Thyroid gland (tissue), 4 donors: ENCODE measurements around the gene RNF34. TPM values are rescaled to one million over a fixed set of nuclear protein-coding genes. Genes with fewer than 3 reads are reported as not detected.

Experiments
- DNase-seq, 2 donors: peaks; one replicate each; pipeline ENCODE4 v3.0.0-alpha.2; 2019
- H3K27ac ChIP-seq, 3 donors: fragments of 200-600 bp; sonication (generic); 1 replicate in 2 of 3; 2 replicates in 1 of 3; pipeline ENCODE4 v1.5.1; 2016 to 2019; ENCODE audit warnings: mild to moderate bottlenecking in 1 of 3, moderate library complexity in 1 of 3
- H3K27me3 ChIP-seq: fragments of 200-600 bp; sonication (generic); one replicate; pipeline ENCODE4 v1.5.1; 2019
- H3K36me3 ChIP-seq, 2 donors: fragments of 200-600 bp; sonication (generic); one replicate each; pipeline ENCODE4 v1.5.1; 2016 to 2019
- H3K4me1 ChIP-seq, 2 donors: fragments of 200-600 bp; sonication (generic); one replicate each; pipeline ENCODE4 v1.5.1; 2017 to 2019
- H3K4me3 ChIP-seq, 3 donors: fragments of 200-600 bp; sonication (generic); replicated peaks in 1 of 3; 1 replicate in 2 of 3; 2 replicates in 1 of 3; pipeline ENCODE4 v1.5.1; 2016; ENCODE audit warnings: mild to moderate bottlenecking in 1 of 3
- H3K9me3 ChIP-seq: fragments of 200-600 bp; sonication (generic); one replicate; pipeline ENCODE4 v1.5.1; 2017
- POLR2A ChIP-seq, 2 donors: fragments of 450-650 bp; IDR thresholded peaks; one replicate each; pipeline ENCODE4 v1.6.1; 2017; ENCODE audit warnings: antibody characterized with exemption in 2 of 2, mild to moderate bottlenecking in 2 of 2, moderate library complexity in 1 of 2
- WGBS, 2 donors: methylation state at CpG; one replicate each; pipeline ENCODE4 v1.1.5; 2017; 5-methylcytosine and 5-hydroxymethylcytosine counted together
- intact Hi-C: fragments of 100-400 bp; cut with DNase I; formaldehyde crosslinking; loops from one replicate; pipeline ENCODE4 v1.15.1; 2023
- total RNA-seq, 4 donors: library from RNA; depleted of rRNA; stranded (reverse); fragments of >200 nt; gene quantifications; one replicate each; pipeline ENCODE4 v1.2.3, GENCODE V29; 2016
- TF ChIP-seq, protein P1 (sequence below), 6 experiments: fragments of 200-600 bp in 3 of 6; fragments of 450-650 bp in 3 of 6; sonication (generic) in 3 of 6; IDR thresholded peaks; one replicate each; pipeline ENCODE4 v1.5.1; 2016 to 2019; ENCODE audit warnings: antibody characterized with exemption in 6 of 6, mild to moderate bottlenecking in 2 of 6, inconsistent platforms in 1 of 6, moderate library complexity in 1 of 6

RNF34 gene
- total RNA-seq, 4 donors from 2014 or later, result 38.7 to 64.0 (median 55.4) TPM

DNA sequence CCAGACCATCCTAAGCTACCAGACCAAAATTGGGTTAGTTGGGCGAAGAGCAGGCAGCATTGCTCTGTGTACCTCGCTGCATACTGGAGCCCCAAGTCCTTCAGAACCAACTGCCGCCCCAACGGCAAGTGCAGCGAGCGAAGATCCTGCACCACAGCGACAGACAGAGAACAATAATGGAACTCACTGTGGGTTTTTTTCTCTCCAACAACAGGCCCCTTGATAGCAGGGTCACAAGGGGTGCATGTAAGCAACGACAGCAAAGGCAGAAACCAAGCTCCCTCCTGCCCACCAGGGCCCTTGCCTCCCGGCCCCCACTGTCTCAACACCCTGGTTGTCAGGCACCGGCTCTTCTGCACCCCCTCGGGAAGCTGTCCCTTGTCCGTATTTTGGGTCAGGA is 39.0 kb downstream of the RNF34 start:
- Histone ChIP-seq H3K9me3 (no peaks in the 10 kb centered on the region), H3K36me3 (peaks cover 14 to 25% of the 10 kb centered on the region in 2 donors), H3K4me3 (no peak overlapping the region), H3K27ac (no peak overlapping the region), H3K27me3 (no peaks in the 10 kb centered on the region), H3K4me1 (peaks cover 0 to 6% of the 10 kb centered on the region in 2 donors)
- TF ChIP-seq, protein P1, sequence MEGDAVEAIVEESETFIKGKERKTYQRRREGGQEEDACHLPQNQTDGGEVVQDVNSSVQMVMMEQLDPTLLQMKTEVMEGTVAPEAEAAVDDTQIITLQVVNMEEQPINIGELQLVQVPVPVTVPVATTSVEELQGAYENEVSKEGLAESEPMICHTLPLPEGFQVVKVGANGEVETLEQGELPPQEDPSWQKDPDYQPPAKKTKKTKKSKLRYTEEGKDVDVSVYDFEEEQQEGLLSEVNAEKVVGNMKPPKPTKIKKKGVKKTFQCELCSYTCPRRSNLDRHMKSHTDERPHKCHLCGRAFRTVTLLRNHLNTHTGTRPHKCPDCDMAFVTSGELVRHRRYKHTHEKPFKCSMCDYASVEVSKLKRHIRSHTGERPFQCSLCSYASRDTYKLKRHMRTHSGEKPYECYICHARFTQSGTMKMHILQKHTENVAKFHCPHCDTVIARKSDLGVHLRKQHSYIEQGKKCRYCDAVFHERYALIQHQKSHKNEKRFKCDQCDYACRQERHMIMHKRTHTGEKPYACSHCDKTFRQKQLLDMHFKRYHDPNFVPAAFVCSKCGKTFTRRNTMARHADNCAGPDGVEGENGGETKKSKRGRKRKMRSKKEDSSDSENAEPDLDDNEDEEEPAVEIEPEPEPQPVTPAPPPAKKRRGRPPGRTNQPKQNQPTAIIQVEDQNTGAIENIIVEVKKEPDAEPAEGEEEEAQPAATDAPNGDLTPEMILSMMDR (IDR thresholded peaks at IDR 0.05), result no peak
- no peak for TF ChIP-seq POLR2A (IDR thresholded peaks at IDR 0.05)
- intact Hi-C loops, result no loop called here
- DNase-seq, result no peak
- WGBS, 2 donors, result 91 to 98% methylated on average over 12 of the region's 12 CpGs

DNA sequence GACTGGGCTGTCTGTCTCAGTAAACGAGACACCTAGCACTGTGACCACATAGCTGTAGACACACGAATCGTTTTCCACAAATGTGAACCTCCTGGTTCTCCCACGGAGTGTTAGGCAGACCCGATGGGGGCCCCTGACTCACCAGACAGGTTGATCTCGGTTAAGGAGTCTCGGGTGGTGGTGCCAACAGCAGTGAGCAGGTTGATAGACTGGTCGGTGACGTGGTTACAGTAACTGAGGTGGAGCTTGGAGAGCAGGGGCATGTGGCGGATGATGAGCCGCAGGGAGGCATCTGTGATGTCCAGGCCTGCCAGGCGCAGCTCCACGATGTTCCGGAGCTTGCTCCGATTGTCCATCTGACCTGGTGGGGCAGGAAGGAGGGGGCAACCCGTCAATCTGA is 39.8 kb downstream of the RNF34 start:
- 92 to 96% methylated on average over 14 to 16 of the region's 16 CpGs for WGBS, 2 donors
- Histone ChIP-seq H3K4me3 (no peak overlapping the region), H3K9me3 (no peaks in the 10 kb centered on the region), H3K4me1 (peaks cover 0 to 6% of the 10 kb centered on the region in 2 donors), H3K27me3 (no peaks in the 10 kb centered on the region), H3K27ac (no peak overlapping the region), H3K36me3 (peaks cover 14 to 25% of the 10 kb centered on the region in 2 donors)
- TF ChIP-seq POLR2A (IDR thresholded peaks at IDR 0.05), result no peak
- TF ChIP-seq, protein P1 (IDR thresholded peaks at IDR 0.05), result no peak
- DNase-seq, result no peak
- intact Hi-C loops, result loop anchor here (5.0 kb wide), 1 partner anchor 107 kb away; no protein-coding TSS in a partner anchor

DNA sequence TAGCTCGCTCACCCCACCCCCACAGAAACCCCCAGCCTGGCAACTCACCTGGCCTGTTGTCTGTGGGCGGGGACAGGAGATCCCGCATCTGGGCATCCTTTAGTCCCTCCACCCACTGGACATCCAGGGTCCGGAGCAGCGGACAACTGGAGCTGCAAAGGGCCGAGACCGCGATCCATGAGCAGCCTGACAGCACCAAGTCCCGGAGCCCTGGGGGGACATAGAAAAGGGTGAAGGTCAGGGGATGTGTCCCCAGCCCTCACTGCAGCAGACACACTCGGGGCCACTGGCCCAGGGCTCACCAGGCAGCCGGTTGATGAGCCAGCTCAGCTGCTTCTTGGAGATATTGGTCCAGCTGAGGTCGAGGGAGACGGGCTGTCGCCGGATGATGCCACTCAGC is 40.9 kb downstream of the RNF34 start:
- no peak overlapping the region for H3K4me3 ChIP-seq
- H3K27me3 ChIP-seq, result no peaks in the 10 kb centered on the region
- H3K27ac ChIP-seq, result no peak overlapping the region
- TF ChIP-seq, protein P1 (IDR thresholded peaks at IDR 0.05), result no peak
- TF ChIP-seq POLR2A (IDR thresholded peaks at IDR 0.05), result no peak
- DNase-seq, result no peak
- intact Hi-C loops, result loop anchor here (5.0 kb wide), 1 partner anchor 108 kb away; no protein-coding TSS in a partner anchor
- H3K4me1 ChIP-seq, result peaks cover 0 to 6% of the 10 kb centered on the region in 2 donors
- 99 to 100% methylated on average over 10 to 12 of the region's 15 CpGs for WGBS, 2 donors
- H3K36me3 ChIP-seq, result peaks cover 14 to 22% of the 10 kb centered on the region in 2 donors
- no peaks in the 10 kb centered on the region for H3K9me3 ChIP-seq

DNA sequence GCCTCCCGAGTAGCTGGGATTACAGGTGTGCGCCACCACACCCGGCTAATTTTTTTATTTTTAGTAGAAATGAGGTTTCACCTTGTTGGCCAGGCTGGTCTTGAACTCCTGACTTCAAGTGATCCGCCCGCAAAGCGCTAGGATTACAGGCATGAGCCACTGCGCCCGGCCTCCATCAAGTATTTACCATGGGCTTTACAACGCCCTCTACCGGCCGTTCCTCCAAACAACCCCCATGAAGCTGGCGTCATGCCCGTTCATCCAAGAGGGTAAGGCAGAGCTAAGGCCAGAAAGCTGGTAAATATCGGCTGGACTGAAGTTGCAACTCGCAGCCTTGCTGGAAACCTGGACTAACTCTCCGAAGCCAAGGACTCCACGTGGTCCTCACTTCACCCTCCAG is 41.6 kb downstream of the RNF34 start:
- TF ChIP-seq, protein P1 (IDR thresholded peaks at IDR 0.05), result no peak
- no peak for TF ChIP-seq POLR2A (IDR thresholded peaks at IDR 0.05)
- H3K27ac ChIP-seq, result no peak overlapping the region
- no peaks in the 10 kb centered on the region for H3K27me3 ChIP-seq
- no peaks in the 10 kb centered on the region for H3K9me3 ChIP-seq
- peaks cover 14 to 20% of the 10 kb centered on the region in 2 donors for H3K36me3 ChIP-seq
- DNase-seq, result no peak
- peaks cover 0 to 6% of the 10 kb centered on the region in 2 donors for H3K4me1 ChIP-seq
- intact Hi-C loops, result loop anchor here (5.0 kb wide), 1 partner anchor 109 kb away; no protein-coding TSS in a partner anchor
- no peak overlapping the region for H3K4me3 ChIP-seq
- 91 to 95% methylated on average over 17 of the region's 17 CpGs for WGBS, 2 donors

DNA sequence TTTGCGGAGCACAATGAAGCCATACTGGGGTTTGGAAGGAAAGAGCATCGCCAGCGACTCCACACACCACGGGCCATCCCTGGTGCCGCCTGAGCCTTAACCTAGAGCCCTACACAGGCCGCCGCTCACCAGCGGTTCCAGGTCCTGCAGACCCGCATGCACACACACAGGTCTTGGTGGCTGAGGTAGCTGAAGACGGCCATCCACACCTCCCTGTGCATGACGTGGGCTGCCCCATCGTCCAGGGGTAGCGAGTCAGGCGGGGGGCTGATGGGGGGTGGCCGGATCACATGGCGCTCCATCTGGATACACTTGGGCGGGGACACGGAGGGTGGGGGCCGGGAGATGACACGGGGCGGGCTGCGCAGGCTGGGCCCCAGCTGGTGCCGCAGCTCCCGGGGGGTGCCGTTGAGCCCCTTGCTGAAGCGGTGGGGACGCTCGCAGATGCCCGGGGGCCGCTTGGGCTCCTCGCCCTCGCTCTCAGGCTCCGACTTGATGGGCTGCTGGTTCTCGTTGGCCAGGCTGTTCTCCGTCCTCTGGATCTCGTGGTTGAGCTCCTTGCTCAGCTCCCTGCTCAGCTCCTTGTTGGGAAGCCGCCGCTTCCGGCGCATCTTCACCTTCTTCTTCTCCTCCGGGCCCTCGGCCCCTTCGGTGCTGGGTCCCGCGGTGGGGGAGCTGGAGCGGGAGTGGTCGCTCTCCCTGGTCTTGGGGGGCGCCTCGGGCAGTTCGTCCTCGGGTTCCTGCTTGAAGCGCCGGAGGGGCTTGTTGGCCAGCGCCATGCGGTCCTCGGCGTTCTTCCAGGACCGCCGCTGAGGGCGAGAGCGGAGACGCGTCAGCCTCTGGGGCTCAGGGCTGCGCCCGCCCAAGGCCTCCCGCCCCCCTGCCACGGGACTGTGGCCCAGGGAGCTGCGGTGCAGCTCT is 42.4 kb downstream of the RNF34 start:
- intact Hi-C loops, result loop anchor here (5.0 kb wide), 1 partner anchor 110 kb away; no protein-coding TSS in a partner anchor
- Histone ChIP-seq H3K36me3 (peaks cover 14 to 20% of the 10 kb centered on the region in 2 donors), H3K4me1 (peaks cover 0 to 6% of the 10 kb centered on the region in 2 donors), H3K9me3 (no peaks in the 10 kb centered on the region), H3K27me3 (no peaks in the 10 kb centered on the region), H3K27ac (no peak overlapping the region), H3K4me3 (no peak overlapping the region)
- WGBS, 2 donors, result 97 to 98% methylated on average over 47 to 51 of the region's 68 CpGs
- TF ChIP-seq POLR2A (IDR thresholded peaks at IDR 0.05), result no peak
- TF ChIP-seq, protein P1 (IDR thresholded peaks at IDR 0.05), result no peak
- DNase-seq, result no peak
